Adipocyte (in vitro differentiated cells): ENCODE results near the gene SAP30L.

Experiments used
- DNase-seq: peaks from one replicate; pipeline ENCODE4 v3.0.0-alpha.2; 2015; ENCODE audit warnings: low read depth
- H3K27me3 ChIP-seq: replicated peaks from 2 replicates; pipeline ENCODE4 v1.7.0; 2013; ENCODE audit warnings: mild to moderate bottlenecking, low read length, moderate library complexity; ENCODE audit not compliant: control insufficient read depth, insufficient read depth
- H3K36me3 ChIP-seq: 2 replicates; pipeline ENCODE4 v1.7.0; 2013; ENCODE audit warnings: low read length, mild to moderate bottlenecking, moderate library complexity; ENCODE audit not compliant: control insufficient read depth, insufficient read depth, severe bottlenecking
- H3K4me1 ChIP-seq: 2 replicates; pipeline ENCODE4 v1.7.0; 2013; ENCODE audit warnings: mild to moderate bottlenecking, low read length, moderate library complexity; ENCODE audit not compliant: control insufficient read depth, insufficient read depth
- H3K4me3 ChIP-seq: 2 replicates; pipeline ENCODE4 v1.7.0; 2013; ENCODE audit warnings: mild to moderate bottlenecking, low read length, moderate library complexity
- H3K9ac ChIP-seq: 2 replicates; pipeline ENCODE4 v1.7.0; 2013; ENCODE audit warnings: mild to moderate bottlenecking, low read length, moderate library complexity
- H3K9me3 ChIP-seq: 2 replicates; pipeline ENCODE4 v1.7.0; 2013; ENCODE audit warnings: mild to moderate bottlenecking, low read length, moderate library complexity; ENCODE audit not compliant: control insufficient read depth

The SAP30L gene

DNA sequence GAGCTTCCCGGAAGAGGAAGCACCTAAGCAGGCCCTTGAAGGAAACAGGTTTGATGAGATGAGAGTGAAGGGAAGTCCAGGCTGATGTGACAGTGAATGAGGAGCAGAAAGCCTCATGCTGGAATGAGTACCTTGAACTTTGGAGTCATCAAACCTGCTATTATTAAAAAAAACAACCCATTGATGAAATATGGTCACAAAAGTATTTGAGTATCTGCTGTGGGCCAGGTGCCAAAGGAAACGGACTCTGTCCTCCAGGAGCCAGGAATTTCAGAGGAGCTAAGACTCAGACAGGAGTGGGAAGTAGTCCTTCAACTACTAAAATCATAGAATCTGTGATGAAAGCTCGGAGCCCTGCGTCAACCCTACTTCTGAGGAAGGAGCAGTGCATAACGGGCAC is 20.4 kb downstream of the SAP30L start:
- peaks cover 22% of the 10 kb centered on the region for H3K27me3 ChIP-seq
- no peak overlapping the region for H3K4me3 ChIP-seq
- no peaks in the 10 kb centered on the region for H3K9me3 ChIP-seq
- no peaks in the 10 kb centered on the region for H3K36me3 ChIP-seq
- no peak for DNase-seq
- no peak overlapping the region for H3K9ac ChIP-seq
- peaks cover 6% of the 10 kb centered on the region for H3K4me1 ChIP-seq

DNA sequence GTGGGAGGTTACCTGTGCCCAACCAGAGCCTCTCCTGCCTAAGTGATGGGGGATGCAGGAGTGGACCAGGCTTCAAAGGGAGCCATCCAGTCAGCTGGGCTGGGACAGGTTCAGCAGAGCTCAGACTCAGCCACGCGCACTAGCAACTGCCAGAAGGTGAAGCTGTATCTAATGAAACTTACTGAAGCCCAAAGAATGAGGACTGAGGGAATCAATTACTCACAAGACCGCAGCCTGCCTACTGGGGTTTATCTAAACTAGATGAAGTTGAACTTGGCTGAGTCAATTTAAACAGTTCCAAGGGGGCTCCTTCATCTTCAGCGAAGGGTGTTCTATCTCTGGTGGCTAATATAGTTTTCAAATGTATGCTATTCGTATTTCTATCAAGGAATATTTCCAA is 20.9 kb downstream of the SAP30L start:
- Histone ChIP-seq H3K4me1 (peaks cover 6% of the 10 kb centered on the region), H3K9ac (no peak overlapping the region), H3K9me3 (no peaks in the 10 kb centered on the region), H3K27me3 (peaks cover 28% of the 10 kb centered on the region), H3K4me3 (no peak overlapping the region), H3K36me3 (no peaks in the 10 kb centered on the region)
- no peak for DNase-seq

- peak; percentile 90 for DNase-seq
Measured at GRCh38 chr5:154467655-154468354, 22.0 kb downstream of the SAP30L start.

GRCh38 chr5:154470137-154470536 is 24.3 kb downstream of the SAP30L start:
- DNase-seq, result no peak
- no peak overlapping the region for H3K4me3 ChIP-seq
- H3K9ac ChIP-seq, result no peak overlapping the region
- no peaks in the 10 kb centered on the region for H3K9me3 ChIP-seq
- no peaks in the 10 kb centered on the region for H3K36me3 ChIP-seq
- peaks cover 4% of the 10 kb centered on the region for H3K4me1 ChIP-seq
- peaks cover 62% of the 10 kb centered on the region for H3K27me3 ChIP-seq

More at GRCh38 chr5:154467655-154468354, 22.0 kb downstream of the SAP30L start:
- peaks cover 39% of the 10 kb centered on the region for H3K27me3 ChIP-seq
- H3K9me3 ChIP-seq, result no peaks in the 10 kb centered on the region
- no peak overlapping the region for H3K4me3 ChIP-seq
- H3K9ac ChIP-seq, result no peak overlapping the region
- no peaks in the 10 kb centered on the region for H3K36me3 ChIP-seq
- H3K4me1 ChIP-seq, result peaks cover 6% of the 10 kb centered on the region

DNA sequence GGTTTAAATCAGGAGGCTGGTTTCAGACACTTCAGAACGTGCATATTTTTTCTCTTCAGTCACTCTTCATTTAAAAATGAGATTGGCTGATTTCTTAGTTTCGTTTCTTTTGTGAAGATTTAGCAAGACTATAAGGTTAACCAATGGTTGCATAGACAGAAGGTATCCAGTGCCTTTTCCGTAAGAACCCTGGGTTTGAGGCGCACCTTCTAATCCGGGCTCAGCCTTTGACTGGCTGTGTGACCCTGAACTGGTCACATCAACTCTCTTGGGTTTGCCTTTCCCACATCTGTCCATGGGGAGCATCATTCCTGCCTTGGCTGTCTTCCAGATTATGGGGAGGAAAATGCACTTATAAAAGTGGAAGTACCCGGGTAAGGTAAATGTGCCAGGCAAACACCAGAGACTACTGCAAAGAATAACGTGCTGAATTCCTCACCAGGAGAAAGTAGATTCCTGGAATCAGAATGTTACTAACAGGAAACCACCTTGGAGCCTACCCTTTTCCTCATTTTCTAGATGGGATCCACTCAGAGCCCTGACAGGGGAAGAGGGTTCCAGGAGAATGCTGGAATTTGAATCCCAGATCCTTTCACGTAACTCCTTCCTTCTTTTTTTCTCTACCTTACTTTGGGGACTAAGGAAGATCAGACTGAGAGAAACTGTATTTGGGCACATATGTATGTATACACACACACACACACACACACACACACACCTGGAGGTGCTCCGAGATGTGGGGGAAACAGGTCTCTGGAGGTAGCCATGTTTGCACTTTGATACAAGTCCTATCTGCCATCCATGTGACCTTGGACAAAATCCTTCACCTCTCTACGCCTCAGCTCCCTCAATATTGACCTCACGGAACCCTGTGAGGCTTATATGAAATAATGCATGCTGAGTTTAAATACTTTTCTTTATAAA is 25.4 kb downstream of the SAP30L start:
- H3K9ac ChIP-seq, result no peak overlapping the region
- peaks cover 73% of the 10 kb centered on the region for H3K27me3 ChIP-seq
- H3K36me3 ChIP-seq, result no peaks in the 10 kb centered on the region
- H3K4me1 ChIP-seq, result no peaks in the 10 kb centered on the region
- H3K9me3 ChIP-seq, result no peaks in the 10 kb centered on the region
- no peak overlapping the region for H3K4me3 ChIP-seq
- no peak for DNase-seq

- Histone ChIP-seq H3K27me3 (peaks cover 84% of the 10 kb centered on the region), H3K4me3 (no peak overlapping the region), H3K4me1 (no peaks in the 10 kb centered on the region), H3K9ac (no peak overlapping the region), H3K36me3 (no peaks in the 10 kb centered on the region), H3K9me3 (no peaks in the 10 kb centered on the region)
- DNase-seq, result no peak
Measured at GRCh38 chr5:154472871-154473580, 27.2 kb downstream of the SAP30L start.

DNA sequence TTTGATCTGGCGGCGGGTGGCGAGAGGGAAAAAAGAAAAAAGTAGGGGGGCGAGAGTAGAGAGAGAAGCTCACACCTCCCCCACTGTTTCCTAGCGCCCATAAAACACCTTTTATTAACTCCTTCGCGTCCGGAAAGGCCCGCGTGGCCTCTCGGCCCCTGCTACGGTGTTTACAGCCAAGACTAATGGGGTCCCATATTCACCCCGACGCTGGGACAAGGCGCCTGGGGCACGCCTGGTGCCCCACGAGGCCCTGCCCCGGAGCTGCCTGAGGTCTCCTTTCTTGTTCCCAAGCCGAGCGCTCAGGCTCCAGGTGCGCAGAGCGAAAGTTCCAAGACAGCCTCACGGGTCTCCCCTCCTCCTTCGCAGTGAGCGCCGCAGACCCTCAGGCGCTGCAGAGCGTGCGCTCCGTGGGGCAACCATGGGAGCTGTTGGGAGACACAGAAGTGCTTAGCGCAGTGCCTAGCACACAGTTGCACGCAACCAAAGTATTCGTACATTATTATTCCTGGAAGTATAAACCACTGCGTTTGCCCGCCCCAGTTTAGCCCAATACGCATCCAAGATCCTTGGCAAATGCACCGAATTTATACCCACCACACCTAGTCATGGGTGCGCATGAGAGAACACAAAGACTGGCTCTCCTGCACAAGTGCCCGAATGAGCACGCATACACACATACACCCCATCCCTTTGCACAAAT is 27.9 kb downstream of the SAP30L start:
- no peak overlapping the region for H3K4me3 ChIP-seq
- no peak overlapping the region for H3K9ac ChIP-seq
- H3K4me1 ChIP-seq, result no peaks in the 10 kb centered on the region
- DNase-seq, result no peak
- no peaks in the 10 kb centered on the region for H3K36me3 ChIP-seq
- peaks cover 84% of the 10 kb centered on the region for H3K27me3 ChIP-seq
- H3K9me3 ChIP-seq, result no peaks in the 10 kb centered on the region

GRCh38 chr5:154474396-154475334 is 28.9 kb downstream of the SAP30L start:
- H3K36me3 ChIP-seq, result no peaks in the 10 kb centered on the region
- no peak overlapping the region for H3K9ac ChIP-seq
- no peaks in the 10 kb centered on the region for H3K4me1 ChIP-seq
- H3K27me3 ChIP-seq, result peaks cover 88% of the 10 kb centered on the region
- DNase-seq, result no peak
- H3K9me3 ChIP-seq, result no peaks in the 10 kb centered on the region
- no peak overlapping the region for H3K4me3 ChIP-seq

GRCh38 chr5:154475591-154476353 is 30.0 kb downstream of the SAP30L start:
- no peak for DNase-seq
- Histone ChIP-seq H3K9me3 (no peaks in the 10 kb centered on the region), H3K4me1 (no peaks in the 10 kb centered on the region), H3K4me3 (no peak overlapping the region), H3K36me3 (no peaks in the 10 kb centered on the region), H3K9ac (no peak overlapping the region), H3K27me3 (peaks cover 89% of the 10 kb centered on the region)
